ENCODE data around the gene VASN.
"Not testable (repeated sequence)": the region's sequence is repeated elsewhere in the genome, so short reads cannot be mapped to it uniquely, and the experiment has no call there.

Gene VASN

GRCh38 chr16:4337540-4338088 is 34.0 kb upstream of the VASN start:
- no peak for DNase-seq

GRCh38 chr16:4338125-4338582 is 33.5 kb upstream of the VASN start:
- DNase-seq, result no peak

GRCh38 chr16:4338712-4339299 is 32.8 kb upstream of the VASN start:
- DNase-seq, result no peak

- DNase-seq, result no peak
These were observed 32.2 kb upstream of the VASN start for GRCh38 chr16:4339455-4339854.

- DNase-seq, result no peak
These were observed 31.7 kb upstream of the VASN start for GRCh38 chr16:4339909-4340308.

GRCh38 chr16:4340443-4340842 is 31.2 kb upstream of the VASN start:
- no peak for DNase-seq

GRCh38 chr16:4341250-4341649 is 30.4 kb upstream of the VASN start:
- no peak for DNase-seq

GRCh38 chr16:4342866-4343744 is 28.5 kb upstream of the VASN start:
- DNase-seq, result no peak

- not testable (repeated sequence) for DNase-seq
These were observed 27.2 kb upstream of the VASN start for GRCh38 chr16:4344300-4344982.

- DNase-seq, result peak; percentile 93
These were observed 26.4 kb upstream of the VASN start for GRCh38 chr16:4344983-4345835.

GRCh38 chr16:4345836-4346781 is 25.5 kb upstream of the VASN start:
- DNase-seq, result peak; percentile 64

- no peak for DNase-seq
These were observed 24.6 kb upstream of the VASN start for GRCh38 chr16:4347010-4347409.

- DNase-seq, result no peak
These were observed 23.7 kb upstream of the VASN start for GRCh38 chr16:4347765-4348509.

- DNase-seq, result no peak
These were observed 22.3 kb upstream of the VASN start for GRCh38 chr16:4349332-4349731.

GRCh38 chr16:4350365-4350786 is 21.3 kb upstream of the VASN start:
- DNase-seq, result no peak

- peak; percentile 91 for DNase-seq
These were observed 20.6 kb upstream of the VASN start, which contains the start of gene PAM16 for GRCh38 chr16:4350787-4351659. Gene PAM16 (minus strand): TSS chr16:4351321. CDS start chr16:4351234, 87 bp downstream.

GRCh38 chr16:4351880-4352279 is 19.8 kb upstream of the VASN start:
- no peak for DNase-seq

GRCh38 chr16:4352843-4353242 is 18.8 kb upstream of the VASN start:
- DNase-seq, result no peak

- no peak for DNase-seq
These were observed 18.0 kb upstream of the VASN start for GRCh38 chr16:4353675-4354074.
